ENCODE data around the gene XPO1.

XPO1 gene

GRCh38 chr2:61534926-61535325 is 3.2 kb downstream of the XPO1 start:
- peak overlapping the region; percentile 75 for H3K4me3 ChIP-seq (ENCODE audit: low read depth, low read length)
- TF ChIP-seq CTCF (IDR thresholded peaks at IDR 0.05; ENCODE audit: control insufficient read depth, extremely low read depth, insufficient read depth) = no peak
- no peak for DNase-seq (ENCODE audit: low read depth)

- no peak for TF ChIP-seq CTCF (IDR thresholded peaks at IDR 0.05; ENCODE audit: control insufficient read depth, extremely low read depth, insufficient read depth)
- DNase-seq (ENCODE audit: low read depth) = no peak
- no peak overlapping the region for H3K4me3 ChIP-seq (ENCODE audit: low read depth, low read length)
Observed at GRCh38 chr2:61530749-61531148, 7.4 kb downstream of the XPO1 start.

DNA sequence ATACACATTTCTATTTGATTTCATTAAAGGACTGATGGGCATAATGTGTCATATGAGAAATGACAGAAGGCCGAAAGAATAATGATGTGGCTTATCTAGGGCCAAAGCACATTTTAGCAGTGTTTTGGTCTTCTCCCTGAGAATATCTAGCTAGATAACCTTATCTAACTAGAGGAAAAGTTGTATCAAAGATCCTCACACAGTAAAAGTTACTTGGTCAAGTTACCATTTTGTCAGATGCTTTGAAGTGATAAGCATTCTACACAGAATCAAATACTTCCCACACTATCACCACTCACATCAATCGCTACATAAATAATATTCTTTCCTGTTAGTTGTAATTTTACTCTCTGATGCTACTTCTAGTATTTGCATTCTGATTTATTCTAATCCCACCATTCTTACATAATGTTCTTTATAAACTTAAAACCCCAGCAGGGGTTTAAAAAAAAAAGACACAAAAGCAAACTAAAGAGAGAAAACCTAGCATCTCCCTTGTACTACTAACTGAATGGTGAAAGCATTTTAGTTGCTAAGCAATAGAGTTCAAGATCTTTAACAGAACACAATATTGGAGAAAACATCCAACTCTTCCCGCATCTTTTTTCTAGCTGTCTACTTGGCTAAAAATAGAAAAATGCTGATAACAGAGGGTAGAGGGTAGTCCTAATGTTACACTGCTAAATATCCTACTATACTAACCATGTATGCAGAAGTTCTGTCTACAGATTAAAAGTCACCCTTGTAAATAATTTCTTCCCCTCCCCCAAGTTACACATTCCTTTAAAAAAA is 8.0 kb downstream of the XPO1 start:
- TF ChIP-seq CTCF (IDR thresholded peaks at IDR 0.05; ENCODE audit: control insufficient read depth, extremely low read depth, insufficient read depth) = no peak
- no peak for DNase-seq (ENCODE audit: low read depth)
- no peak overlapping the region for H3K4me3 ChIP-seq (ENCODE audit: low read depth, low read length)

DNA sequence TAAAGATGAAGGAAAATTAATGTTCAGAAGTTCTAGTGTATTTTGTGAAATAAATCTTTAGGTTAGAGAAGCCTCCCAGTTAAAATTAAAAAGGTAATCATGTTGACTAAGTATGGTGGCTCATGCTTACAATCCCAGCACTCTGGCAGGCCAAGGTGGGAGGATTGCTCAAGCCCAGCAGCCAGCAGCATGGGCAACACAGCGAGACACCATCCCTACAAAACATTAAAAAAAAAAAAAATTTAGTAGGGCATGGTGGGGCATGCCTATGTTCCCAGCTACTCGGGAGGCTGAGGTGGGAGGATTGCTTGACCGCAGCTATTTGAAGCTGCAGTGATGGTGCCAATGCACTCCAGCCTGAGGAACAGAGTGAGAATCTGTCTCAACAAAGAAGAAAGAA is 17.9 kb downstream of the XPO1 start:
- no peak overlapping the region for H3K4me3 ChIP-seq (ENCODE audit: low read depth, low read length)
- no peak for DNase-seq (ENCODE audit: low read depth)
- no peak for TF ChIP-seq CTCF (IDR thresholded peaks at IDR 0.05; ENCODE audit: control insufficient read depth, extremely low read depth, insufficient read depth)

- DNase-seq (ENCODE audit: low read depth) = no peak
- no peak for TF ChIP-seq CTCF (IDR thresholded peaks at IDR 0.05; ENCODE audit: control insufficient read depth, extremely low read depth, insufficient read depth)
- no peak overlapping the region for H3K4me3 ChIP-seq (ENCODE audit: low read depth, low read length)
Observed at GRCh38 chr2:61512768-61513398, 25.3 kb downstream of the XPO1 start.

DNA sequence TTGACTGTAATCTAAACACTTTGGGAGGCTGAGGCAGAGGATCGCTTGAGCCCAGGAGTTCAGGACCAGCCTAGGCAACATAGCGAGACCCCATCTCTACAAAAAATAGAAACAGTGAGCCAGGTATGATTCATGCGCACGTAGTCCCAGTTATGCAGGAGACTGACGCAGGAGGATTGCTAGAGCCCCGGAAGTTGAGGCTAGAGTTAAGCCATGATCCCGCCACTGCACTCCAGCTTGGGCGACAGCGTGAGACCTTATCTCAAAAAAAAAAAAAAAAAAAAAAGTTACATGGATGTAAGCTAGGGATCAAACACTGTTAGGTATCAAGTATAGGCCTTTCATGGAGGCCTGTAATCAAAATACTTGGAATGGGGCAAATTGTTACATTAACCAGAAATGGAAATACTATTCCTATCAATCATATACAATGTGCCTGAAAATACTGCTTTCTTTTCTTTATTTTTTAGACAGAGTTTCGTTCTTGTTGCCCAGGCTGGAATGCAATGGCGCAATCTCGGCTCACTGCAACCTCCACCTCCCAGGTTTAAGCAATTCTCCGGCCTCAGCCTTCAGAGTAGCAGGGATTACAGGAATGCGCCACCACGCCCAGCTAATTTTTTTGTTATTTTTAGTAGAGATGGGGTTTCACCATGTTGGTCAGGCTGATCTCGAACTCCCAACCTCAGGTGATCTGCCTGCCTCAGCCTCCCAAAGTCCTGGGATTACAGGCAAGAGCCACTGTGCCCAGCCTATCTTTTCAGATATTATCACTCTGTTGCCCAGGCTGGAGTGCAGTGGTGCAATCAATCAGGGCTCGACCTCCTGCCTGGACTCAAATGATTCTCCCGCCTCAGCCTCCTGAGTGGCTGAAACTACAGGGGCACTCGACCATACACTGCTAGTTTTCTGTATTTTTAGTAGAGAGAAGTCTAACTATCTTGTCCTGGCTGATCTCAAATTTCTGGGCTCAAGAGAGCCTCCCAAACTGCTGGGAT is 27.2 kb downstream of the XPO1 start:
- no peak for DNase-seq (ENCODE audit: low read depth)
- no peak overlapping the region for H3K4me3 ChIP-seq (ENCODE audit: low read depth, low read length)
- no peak for TF ChIP-seq CTCF (IDR thresholded peaks at IDR 0.05; ENCODE audit: control insufficient read depth, extremely low read depth, insufficient read depth)
